A549 (cell line): ENCODE data around the gene PIM3. TPM values are rescaled to one million over a fixed set of nuclear protein-coding genes. Genes with fewer than 3 reads are reported as not detected.

Experiments
- ATAC-seq, 2 experiments: fragments of 200-7000 bp in 1 of 2; fragments of >200 bp in 1 of 2; cut with Nextera tagmentation in 1 of 2; cut with Tn5 transposase in 1 of 2; 3 replicates each; pipeline versions ENCODE4 v1.8.0 to v1.9.1; 2018 to 2020; ENCODE audit warnings: mild to moderate bottlenecking in 1 of 2, moderate library complexity in 1 of 2
- CTCF ChIA-PET: fragments of 300-600 bp; sonication (Branson Sonifier 250); formaldehyde crosslinking; extraction: SDS; loops from one replicate; lab custom pipeline; 2021; ENCODE audit warnings: antibody characterized with exemption, inconsistent platforms; lab: Yijun Ruan, JAX
- POLR2A ChIA-PET: fragments of 350-600 bp; formaldehyde crosslinking; extraction: SDS; loops from one replicate; lab custom pipeline; 2021; ENCODE audit warnings: antibody characterized with exemption, inconsistent platforms; lab: Yijun Ruan, JAX
- DNase-seq, 2 experiments: peaks; one replicate each; pipeline versions ENCODE4 v3.0.0 to v3.0.0-alpha.2; 2011 to 2016; ENCODE audit warnings: low read depth in 1 of 2, low spot score in 1 of 2
- FAIRE-seq: peaks from 2 replicates; lab custom pipeline; 2011; peaks lifted over from hg19 to GRCh38; lab: Jason Lieb, UNC
- H3K27ac ChIP-seq, 2 experiments: fragments of >200 bp; sonication (Bioruptor Twin); formaldehyde crosslinking; 3 replicates each; pipeline ENCODE4 v1.5.1; 2016 to 2017
- H3K4me1 ChIP-seq: fragments of >200 bp; sonication (Bioruptor Twin); formaldehyde crosslinking; 3 replicates; pipeline ENCODE4 v1.6.1; 2016
- H3K4me2 ChIP-seq: fragments of >200 bp; sonication (Bioruptor Twin); formaldehyde crosslinking; 3 replicates; pipeline ENCODE4 v1.6.1; 2016
- H3K4me3 ChIP-seq: fragments of >200 bp; sonication (Bioruptor Twin); formaldehyde crosslinking; 3 replicates; pipeline ENCODE4 v1.5.1; 2016
- H3K9me3 ChIP-seq: fragments of >200 bp; sonication (Bioruptor Twin); formaldehyde crosslinking; 3 replicates; pipeline ENCODE4 v1.6.1; 2016
- ATOH8 ChIP-seq: fragments of 250-450 bp; sonication (Bioruptor Pico); IDR thresholded peaks from 2 replicates; pipeline ENCODE4 v1.5.0; 2020; ENCODE audit warnings: low read depth, mild to moderate bottlenecking, moderate library complexity
- BCL3 ChIP-seq: fragments of >200 bp; sonication (Bioruptor Twin); formaldehyde crosslinking; IDR thresholded peaks from 3 replicates; pipeline ENCODE4 v1.6.1; 2016
- BHLHE40 ChIP-seq: IDR thresholded peaks from 2 replicates; pipeline ENCODE4 v1.6.1; 2012; ENCODE audit warnings: low read depth, low read length, inconsistent platforms
- CBX2 ChIP-seq: fragments of 200-600 bp; sonication (generic); IDR thresholded peaks from 2 replicates; pipeline ENCODE4 v1.6.1; 2016; ENCODE audit warnings: low read depth, mild to moderate bottlenecking, borderline replicate concordance
- EHF ChIP-seq: fragments of 250-450 bp; sonication (Bioruptor Pico); IDR thresholded peaks from 2 replicates; pipeline ENCODE4 v1.5.0; 2020; ENCODE audit warnings: mild to moderate bottlenecking
- EHMT2 ChIP-seq: fragments of 200-600 bp; sonication (generic); IDR thresholded peaks from 2 replicates; pipeline ENCODE4 v1.6.1; 2016; ENCODE audit warnings: antibody characterized with exemption, low read depth, mild to moderate bottlenecking, moderate library complexity
- ELK1 ChIP-seq: fragments of 150-350 bp; IDR thresholded peaks from 2 replicates; pipeline ENCODE4 v1.6.1; 2014; ENCODE audit warnings: low read depth, mild to moderate bottlenecking, low read length
- FOSL2 ChIP-seq, 2 experiments: fragments of 450-650 bp in 1 of 2; fragments of >200 bp in 1 of 2; sonication (Bioruptor Twin) in 1 of 2; formaldehyde crosslinking; IDR thresholded peaks; 2 replicates each; pipeline versions ENCODE4 v1.5.0 to v1.6.1; 2016 to 2020; ENCODE audit warnings: mild to moderate bottlenecking in 1 of 2, moderate library complexity in 1 of 2
- GATA3 ChIP-seq: IDR thresholded peaks from 2 replicates; pipeline ENCODE4 v1.6.1; 2012; ENCODE audit warnings: borderline replicate concordance
- HDAC2 ChIP-seq: fragments of 200-600 bp; sonication (generic); IDR thresholded peaks from 2 replicates; pipeline ENCODE4 v1.6.1; 2016
- HMGXB4 ChIP-seq: fragments of 250-450 bp; sonication (Bioruptor Pico); IDR thresholded peaks from 2 replicates; pipeline ENCODE4 v1.5.0; 2021; ENCODE audit warnings: mild to moderate bottlenecking, moderate library complexity, borderline replicate concordance
- HOXA7 ChIP-seq: fragments of 250-450 bp; sonication (Bioruptor Pico); IDR thresholded peaks from 2 replicates; pipeline ENCODE4 v1.5.0; 2020; ENCODE audit warnings: mild to moderate bottlenecking, moderate library complexity
- JUN ChIP-seq, 2 experiments: fragments of >200 bp; sonication (Bioruptor Twin); formaldehyde crosslinking; IDR thresholded peaks; 2 replicates in 1 of 2; 3 replicates in 1 of 2; pipeline ENCODE4 v1.6.1; 2016 to 2017
- MAZ ChIP-seq: fragments of 150-350 bp; IDR thresholded peaks from 2 replicates; pipeline ENCODE4 v1.6.1; 2014; ENCODE audit warnings: antibody characterized with exemption, low read depth, low read length, borderline replicate concordance
- NFE2L2 ChIP-seq: fragments of 150-350 bp; conservative IDR thresholded peaks from 2 replicates; pipeline ENCODE4 v1.6.1; 2014; ENCODE audit warnings: low read length
- PHF8 ChIP-seq: fragments of 200-600 bp; sonication (generic); IDR thresholded peaks from 2 replicates; pipeline ENCODE4 v1.6.1; 2016; ENCODE audit warnings: low read depth, mild to moderate bottlenecking, antibody characterized with exemption, moderate library complexity, borderline replicate concordance
- POLR2A ChIP-seq: IDR thresholded peaks from 2 replicates; pipeline ENCODE4 v1.6.1; 2012; ENCODE audit warnings: mild to moderate bottlenecking, low read length
- POLR2AphosphoS2 ChIP-seq: conservative IDR thresholded peaks from 2 replicates; pipeline ENCODE4 v1.6.1; 2012; ENCODE audit warnings: low read length, improper control_type of control experiment, inconsistent platforms
- RAD21 ChIP-seq, 2 experiments: fragments of >200 bp in 1 of 2; sonication (Bioruptor Twin) in 1 of 2; formaldehyde crosslinking in 1 of 2; IDR thresholded peaks in 1 of 2; conservative IDR thresholded peaks in 1 of 2; 2 replicates in 1 of 2; 3 replicates in 1 of 2; pipeline ENCODE4 v1.6.1; 2012 to 2018; ENCODE audit warnings: inconsistent platforms in 1 of 2
- RARB ChIP-seq: fragments of 250-450 bp; sonication (Bioruptor Pico); IDR thresholded peaks from 2 replicates; pipeline ENCODE4 v1.8.0; 2021; ENCODE audit warnings: mild to moderate bottlenecking, moderate library complexity
- RFX5 ChIP-seq: fragments of 450-650 bp; IDR thresholded peaks from 2 replicates; pipeline ENCODE4 v1.7.1; 2014; ENCODE audit warnings: antibody characterized with exemption, mild to moderate bottlenecking, moderate library complexity
- RNF2 ChIP-seq: fragments of 200-600 bp; sonication (generic); IDR thresholded peaks from 2 replicates; pipeline ENCODE4 v1.6.1; 2016; ENCODE audit warnings: low read depth, mild to moderate bottlenecking, antibody characterized with exemption, moderate library complexity, borderline replicate concordance
- TFCP2L1 ChIP-seq: fragments of 250-450 bp; sonication (Bioruptor Pico); IDR thresholded peaks from 2 replicates; pipeline ENCODE4 v1.5.0; 2021; ENCODE audit warnings: mild to moderate bottlenecking
- WGBS: methylation state at CpG from one replicate; pipeline ENCODE4 v1.1.6; 2017; ENCODE audit errors: missing lambda C conversion rate; 5-methylcytosine and 5-hydroxymethylcytosine counted together
- polyA plus RNA-seq, 4 experiments: library from polyadenylated mRNA; depleted of rRNA in 3 of 4; stranded (reverse); fragments of >200 nt; fragmentation: RNase III in 1 of 4; extraction: RNeasy Plus Mini Kit Qiagen cat#74134 plus additional on column Dnase treatment in 1 of 4; gene quantifications; 2 replicates in 3 of 4; 3 replicates in 1 of 4; pipeline ENCODE4 v1.2.3, GENCODE V29; 2011 to 2017
- TF ChIP-seq, protein P1 (sequence below): IDR thresholded peaks from 2 replicates; pipeline ENCODE4 v1.6.1; 2012
- TF ChIP-seq, protein P2 (sequence below): fragments of 450-650 bp; IDR thresholded peaks from 2 replicates; pipeline ENCODE4 v1.6.1; 2014; ENCODE audit warnings: antibody characterized with exemption

PIM3 gene
- polyA plus RNA-seq, 2 of the 4 experiments (the other 2 are of a cell fraction): 4.4 to 11.3 TPM

- no peaks in the 10 kb centered on the region for H3K9me3 ChIP-seq
- FAIRE-seq (no peak), DNase-seq (peak; percentile 87 to 94), ATAC-seq (peak; percentile 95 to 99)
- H3K27ac ChIP-seq: peak within 1 kb of the TSS; percentile 88 to 97
- H3K4me3 ChIP-seq: peak within 1 kb of the TSS; percentile 87
- ChIA-PET POLR2A (interaction anchor here (0.9 kb wide), 1 partner anchor 112 kb away, joined by 3 read pairs; no protein-coding TSS in a partner anchor), CTCF (no interaction called here)
- peaks cover 5% of the 10 kb centered on the region; the same call in 1 of the 3 replicates for H3K4me1 ChIP-seq
- H3K4me2 ChIP-seq: peak within 1 kb of the TSS; percentile 95
- TF ChIP-seq EHF (no peak), GATA3 (no peak), HMGXB4 (CRISPR knock-in tag) (no peak), MAZ (0 out of 2 replicates have a peak, but pooled peaks have one; percentile 18), RARB (CRISPR knock-in tag) (no peak), ATOH8 (no peak), POLR2A (peak; percentile 84), JUN (IDR thresholded peaks at IDR 0.05) (peak in 1 of 2 experiments; percentile 45; a peak in 1 of 5 replicates), ELK1 (no peak), FOSL2 (IDR thresholded peaks at IDR 0.05) (no peak), FOSL2 (CRISPR knock-in tag; IDR thresholded peaks at IDR 0.05) (no peak), PHF8 (peak; percentile 65; the same call in 1 of the 2 replicates), RFX5 (peak; percentile 46; the same call in 1 of the 2 replicates)
- TF ChIP-seq, protein P1, sequence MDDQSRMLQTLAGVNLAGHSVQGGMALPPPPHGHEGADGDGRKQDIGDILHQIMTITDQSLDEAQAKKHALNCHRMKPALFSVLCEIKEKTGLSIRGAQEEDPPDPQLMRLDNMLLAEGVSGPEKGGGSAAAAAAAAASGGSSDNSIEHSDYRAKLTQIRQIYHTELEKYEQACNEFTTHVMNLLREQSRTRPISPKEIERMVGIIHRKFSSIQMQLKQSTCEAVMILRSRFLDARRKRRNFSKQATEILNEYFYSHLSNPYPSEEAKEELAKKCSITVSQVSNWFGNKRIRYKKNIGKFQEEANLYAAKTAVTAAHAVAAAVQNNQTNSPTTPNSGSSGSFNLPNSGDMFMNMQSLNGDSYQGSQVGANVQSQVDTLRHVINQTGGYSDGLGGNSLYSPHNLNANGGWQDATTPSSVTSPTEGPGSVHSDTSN: no peak
- no CpG with 5 or more reads among the region's 103 CpGs for WGBS
Observed at GRCh38 chr22:49917974-49918910, 42.3 kb upstream of the PIM3 start, which contains the start of the genes ALG12 and CRELD2. TSS of gene ALG12 (minus strand) at chr22:49918438. CDS start at chr22:49913765, 4,673 bp downstream. TSS of gene CRELD2 (plus strand) at chr22:49918634. CDS start at chr22:49918770, 136 bp downstream.

DNA sequence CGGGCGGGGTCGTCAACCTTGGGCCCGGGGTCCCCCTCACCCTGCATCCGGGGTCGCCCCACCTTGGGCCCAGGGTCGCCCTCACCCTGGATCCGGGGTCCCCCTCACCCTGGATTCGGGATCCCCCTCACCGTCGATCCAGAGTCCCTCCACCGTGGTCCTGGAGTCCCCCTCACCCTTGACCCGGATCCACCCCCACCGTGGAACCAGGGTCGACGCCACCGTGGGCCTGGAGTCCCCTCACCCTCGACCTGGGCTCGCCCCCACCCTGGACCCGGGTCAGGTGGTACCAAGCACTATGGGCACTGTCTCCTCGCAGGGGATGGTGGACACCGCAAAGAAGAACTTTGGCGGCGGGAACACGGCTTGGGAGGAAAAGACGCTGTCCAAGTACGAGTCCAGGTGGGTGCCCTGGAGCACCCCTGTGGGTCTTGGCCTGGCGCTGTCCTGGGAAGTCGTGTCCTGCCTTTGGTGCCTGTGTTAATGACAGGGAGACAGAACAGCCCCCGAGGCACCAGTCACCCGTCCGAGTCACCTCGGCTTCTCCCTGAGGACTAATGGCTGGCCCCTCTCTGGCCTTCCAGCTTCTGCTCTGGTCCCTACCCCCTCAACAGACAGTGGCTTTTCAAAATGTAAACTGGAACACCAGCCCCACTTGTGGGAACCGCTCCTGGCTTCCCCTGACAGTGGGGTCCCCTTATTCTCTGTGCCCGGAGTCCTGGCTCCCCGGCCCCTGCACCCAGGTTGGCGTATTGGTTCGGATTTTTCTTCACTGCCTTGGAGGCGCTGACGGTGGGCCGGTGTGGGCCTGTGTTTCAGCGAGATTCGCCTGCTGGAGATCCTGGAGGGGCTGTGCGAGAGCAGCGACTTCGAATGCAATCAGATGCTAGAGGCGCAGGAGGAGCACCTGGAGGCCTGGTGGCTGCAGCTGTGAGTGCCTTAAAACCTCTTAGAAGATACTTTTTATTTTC is 41.4 kb upstream of the PIM3 start:
- ATAC-seq (no peak), FAIRE-seq (no peak), DNase-seq (no peak)
- 77% methylated on average over 27 of the region's 47 CpGs for WGBS
- CTCF ChIA-PET: interaction anchor here (2.0 kb wide), 1 partner anchor 12 kb away, joined by 6 read pairs; no protein-coding TSS in a partner anchor
- POLR2A ChIA-PET: interaction anchor here (0.6 kb wide), 1 partner anchor 108 kb away, joined by 5 read pairs; no protein-coding TSS in a partner anchor
- peak overlapping the region; percentile 65 to 87 for H3K27ac ChIP-seq
- H3K4me1 ChIP-seq: peaks cover 5% of the 10 kb centered on the region; the same call in 1 of the 3 replicates
- peak overlapping the region; percentile 89 for H3K4me2 ChIP-seq
- peak overlapping the region; percentile 71 for H3K4me3 ChIP-seq
- no peaks in the 10 kb centered on the region for H3K9me3 ChIP-seq
- TF ChIP-seq GATA3: no peak
- no peak for TF ChIP-seq RAD21 (conservative IDR thresholded peaks at IDR 0.05 in 1 of 2, IDR thresholded peaks at IDR 0.05 in 1 of 2)
- TF ChIP-seq POLR2AphosphoS2: no peak
- TF ChIP-seq HDAC2: no peak
- no peak for TF ChIP-seq PHF8
- TF ChIP-seq BHLHE40: no peak
- TF ChIP-seq EHMT2: no peak
- no peak for TF ChIP-seq RFX5
- no peak for TF ChIP-seq NFE2L2
- TF ChIP-seq CBX2: no peak
- TF ChIP-seq RNF2: no peak
- TF ChIP-seq TFCP2L1: no peak
- TF ChIP-seq HOXA7 (CRISPR knock-in tag): no peak
- TF ChIP-seq, protein P2, sequence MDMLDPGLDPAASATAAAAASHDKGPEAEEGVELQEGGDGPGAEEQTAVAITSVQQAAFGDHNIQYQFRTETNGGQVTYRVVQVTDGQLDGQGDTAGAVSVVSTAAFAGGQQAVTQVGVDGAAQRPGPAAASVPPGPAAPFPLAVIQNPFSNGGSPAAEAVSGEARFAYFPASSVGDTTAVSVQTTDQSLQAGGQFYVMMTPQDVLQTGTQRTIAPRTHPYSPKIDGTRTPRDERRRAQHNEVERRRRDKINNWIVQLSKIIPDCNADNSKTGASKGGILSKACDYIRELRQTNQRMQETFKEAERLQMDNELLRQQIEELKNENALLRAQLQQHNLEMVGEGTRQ: no peak
- TF ChIP-seq BCL3: no peak
